Ishikawa (cell line): ENCODE data around the gene ASB6.

Experiments
- CEBPB ChIP-seq: IDR thresholded peaks from 2 replicates; pipeline ENCODE4 v1.6.1; 2012
- CREB1 ChIP-seq: IDR thresholded peaks from 2 replicates; pipeline ENCODE4 v1.6.1; 2012; ENCODE audit warnings: low read depth
- EGR1 ChIP-seq: IDR thresholded peaks from 2 replicates; pipeline ENCODE4 v1.6.1; 2012
- EP300 ChIP-seq: IDR thresholded peaks from 2 replicates; pipeline ENCODE4 v1.6.1; 2012; ENCODE audit warnings: borderline replicate concordance
- FOXM1 ChIP-seq: IDR thresholded peaks from 2 replicates; pipeline ENCODE4 v1.6.1; 2012; ENCODE audit warnings: low read depth, borderline replicate concordance
- NFIC ChIP-seq: IDR thresholded peaks from 2 replicates; pipeline ENCODE4 v1.6.1; 2012
- RAD21 ChIP-seq: IDR thresholded peaks from 2 replicates; pipeline ENCODE4 v1.6.1; 2012; ENCODE audit warnings: low read depth
- TAF1 ChIP-seq: IDR thresholded peaks from 2 replicates; pipeline ENCODE4 v1.6.1; 2012; ENCODE audit warnings: low read depth, mild to moderate bottlenecking
- TCF12 ChIP-seq: IDR thresholded peaks from 2 replicates; pipeline ENCODE4 v1.6.1; 2012; ENCODE audit warnings: low read depth
- TEAD4 ChIP-seq: IDR thresholded peaks from 2 replicates; pipeline ENCODE4 v1.6.1; 2012
- YY1 ChIP-seq: IDR thresholded peaks from 2 replicates; pipeline ENCODE4 v1.6.1; 2012; ENCODE audit warnings: low read depth
- ZBTB7A ChIP-seq: IDR thresholded peaks from 2 replicates; pipeline ENCODE4 v1.6.1; 2012; ENCODE audit warnings: low read depth
- TF ChIP-seq, protein P1 (sequence below): IDR thresholded peaks from 2 replicates; pipeline ENCODE4 v1.6.1; 2012
- TF ChIP-seq, protein P2 (sequence below): IDR thresholded peaks from 2 replicates; pipeline ENCODE4 v1.6.1; 2012; ENCODE audit warnings: low read depth, mild to moderate bottlenecking
- TF ChIP-seq, protein P3 (sequence below): IDR thresholded peaks from 2 replicates; pipeline ENCODE4 v1.6.1; 2012

ASB6 gene

DNA sequence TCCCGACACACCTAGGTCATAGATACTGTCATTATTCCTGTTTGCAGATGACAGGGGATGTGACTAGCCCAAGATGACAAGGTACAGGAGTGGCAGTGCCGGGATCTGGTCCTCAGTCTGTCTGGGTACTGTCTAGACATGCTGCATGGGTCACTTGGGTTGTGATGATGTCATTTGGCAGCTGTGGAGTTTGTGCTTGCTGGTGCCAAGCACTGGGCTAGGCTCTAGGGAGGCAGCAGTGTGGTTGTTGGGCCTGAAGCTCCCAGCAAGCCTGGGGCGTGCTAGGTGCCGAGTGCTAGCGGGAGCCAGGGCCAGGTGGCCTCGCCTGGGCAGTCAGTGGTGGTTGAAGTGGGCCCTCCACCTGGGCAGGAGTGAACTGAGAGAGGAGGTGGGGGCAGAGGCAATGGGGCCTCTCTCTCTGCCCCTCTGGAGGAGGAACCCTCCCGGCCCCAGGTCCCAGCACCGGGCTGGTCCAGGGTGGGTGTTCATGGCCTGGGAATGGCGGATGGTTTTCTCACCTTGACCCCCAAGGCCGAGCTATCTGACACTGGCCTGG lies 8.8 kb upstream of the ASB6 start:
- no peak for TF ChIP-seq NFIC
- TF ChIP-seq, protein P1, sequence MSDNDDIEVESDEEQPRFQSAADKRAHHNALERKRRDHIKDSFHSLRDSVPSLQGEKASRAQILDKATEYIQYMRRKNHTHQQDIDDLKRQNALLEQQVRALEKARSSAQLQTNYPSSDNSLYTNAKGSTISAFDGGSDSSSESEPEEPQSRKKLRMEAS, result no peak
- TF ChIP-seq CEBPB, result no peak
- no peak for TF ChIP-seq TAF1
- TF ChIP-seq, protein P2, sequence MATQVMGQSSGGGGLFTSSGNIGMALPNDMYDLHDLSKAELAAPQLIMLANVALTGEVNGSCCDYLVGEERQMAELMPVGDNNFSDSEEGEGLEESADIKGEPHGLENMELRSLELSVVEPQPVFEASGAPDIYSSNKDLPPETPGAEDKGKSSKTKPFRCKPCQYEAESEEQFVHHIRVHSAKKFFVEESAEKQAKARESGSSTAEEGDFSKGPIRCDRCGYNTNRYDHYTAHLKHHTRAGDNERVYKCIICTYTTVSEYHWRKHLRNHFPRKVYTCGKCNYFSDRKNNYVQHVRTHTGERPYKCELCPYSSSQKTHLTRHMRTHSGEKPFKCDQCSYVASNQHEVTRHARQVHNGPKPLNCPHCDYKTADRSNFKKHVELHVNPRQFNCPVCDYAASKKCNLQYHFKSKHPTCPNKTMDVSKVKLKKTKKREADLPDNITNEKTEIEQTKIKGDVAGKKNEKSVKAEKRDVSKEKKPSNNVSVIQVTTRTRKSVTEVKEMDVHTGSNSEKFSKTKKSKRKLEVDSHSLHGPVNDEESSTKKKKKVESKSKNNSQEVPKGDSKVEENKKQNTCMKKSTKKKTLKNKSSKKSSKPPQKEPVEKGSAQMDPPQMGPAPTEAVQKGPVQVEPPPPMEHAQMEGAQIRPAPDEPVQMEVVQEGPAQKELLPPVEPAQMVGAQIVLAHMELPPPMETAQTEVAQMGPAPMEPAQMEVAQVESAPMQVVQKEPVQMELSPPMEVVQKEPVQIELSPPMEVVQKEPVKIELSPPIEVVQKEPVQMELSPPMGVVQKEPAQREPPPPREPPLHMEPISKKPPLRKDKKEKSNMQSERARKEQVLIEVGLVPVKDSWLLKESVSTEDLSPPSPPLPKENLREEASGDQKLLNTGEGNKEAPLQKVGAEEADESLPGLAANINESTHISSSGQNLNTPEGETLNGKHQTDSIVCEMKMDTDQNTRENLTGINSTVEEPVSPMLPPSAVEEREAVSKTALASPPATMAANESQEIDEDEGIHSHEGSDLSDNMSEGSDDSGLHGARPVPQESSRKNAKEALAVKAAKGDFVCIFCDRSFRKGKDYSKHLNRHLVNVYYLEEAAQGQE, result no peak
- no peak for TF ChIP-seq CREB1
- TF ChIP-seq, protein P3, sequence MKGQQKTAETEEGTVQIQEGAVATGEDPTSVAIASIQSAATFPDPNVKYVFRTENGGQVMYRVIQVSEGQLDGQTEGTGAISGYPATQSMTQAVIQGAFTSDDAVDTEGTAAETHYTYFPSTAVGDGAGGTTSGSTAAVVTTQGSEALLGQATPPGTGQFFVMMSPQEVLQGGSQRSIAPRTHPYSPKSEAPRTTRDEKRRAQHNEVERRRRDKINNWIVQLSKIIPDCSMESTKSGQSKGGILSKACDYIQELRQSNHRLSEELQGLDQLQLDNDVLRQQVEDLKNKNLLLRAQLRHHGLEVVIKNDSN, result no peak
- no peak for TF ChIP-seq RAD21
- TF ChIP-seq FOXM1, result no peak
- TF ChIP-seq EP300, result no peak
- no peak for TF ChIP-seq YY1

DNA sequence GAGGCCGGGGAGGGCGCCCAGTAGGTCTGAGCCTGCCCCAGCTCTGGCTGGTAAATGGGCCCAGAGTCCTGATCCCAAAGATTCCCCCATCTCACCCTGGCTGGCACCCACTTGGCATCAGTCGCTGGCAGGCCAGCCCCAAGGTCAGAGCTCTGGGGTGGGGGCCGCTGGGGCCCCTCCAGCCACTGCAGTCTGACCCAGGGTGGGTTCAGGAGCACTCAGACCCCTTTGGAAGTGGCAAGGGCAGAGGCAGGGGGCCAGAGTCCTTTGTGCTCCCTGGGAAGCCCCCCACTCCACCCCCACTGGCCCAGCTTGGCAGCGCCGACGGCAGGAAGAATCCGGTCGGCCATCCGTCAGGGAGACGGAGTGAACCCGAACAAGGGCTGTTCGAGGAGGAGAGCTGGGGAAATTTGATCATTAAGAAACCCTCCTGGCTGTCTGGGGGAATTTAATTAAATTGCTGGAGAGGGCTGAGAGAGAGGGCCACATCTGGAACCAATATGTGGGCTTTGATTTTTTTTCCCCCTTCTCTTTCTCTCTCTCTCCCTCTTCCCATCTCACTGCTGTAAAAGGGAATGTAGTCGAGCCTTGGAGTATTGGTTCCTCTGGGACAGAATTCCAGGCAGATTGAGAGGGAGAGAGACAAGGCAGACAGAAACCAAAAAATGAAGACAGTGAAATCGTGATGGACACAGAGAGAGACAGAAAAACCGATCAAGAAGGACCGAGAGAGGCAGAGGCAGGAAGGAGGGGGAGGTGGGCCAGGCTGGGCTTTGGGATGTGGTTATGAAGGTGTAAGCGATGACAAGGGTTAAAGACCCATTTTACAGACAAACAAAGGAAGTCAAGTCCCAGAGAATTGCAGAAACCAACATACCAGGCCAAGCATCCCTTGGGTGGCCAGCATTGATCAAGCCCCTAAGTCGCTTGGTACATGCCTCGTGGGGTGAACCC lies 8.1 kb upstream of the ASB6 start:
- TF ChIP-seq TCF12 (no peak), TEAD4 (no peak), EGR1 (no peak), ZBTB7A (no peak), RAD21 (no peak), FOXM1 (no peak), CEBPB (no peak)
- TF ChIP-seq, protein P2, result no peak

DNA sequence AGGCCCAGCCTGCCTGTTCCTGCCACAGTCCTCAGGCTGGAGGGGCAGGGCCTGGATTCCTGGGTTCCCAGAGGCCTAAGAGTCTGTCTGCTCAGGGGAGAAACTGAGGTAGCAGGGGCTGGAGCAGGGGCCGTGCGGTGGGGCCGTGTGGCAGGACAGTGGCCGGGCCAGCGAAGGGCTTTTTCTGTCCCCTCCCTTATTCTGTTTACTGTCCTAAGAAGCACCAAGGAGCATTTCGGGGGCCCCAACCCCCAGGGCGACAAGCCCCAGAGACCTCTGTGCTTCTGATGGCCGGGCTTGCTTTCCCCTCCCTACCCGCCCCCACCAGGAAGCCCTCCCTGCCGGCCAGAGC lies 6.8 kb upstream of the ASB6 start:
- TF ChIP-seq TAF1 (no peak), TEAD4 (no peak), EP300 (no peak), CREB1 (no peak), NFIC (no peak), TCF12 (no peak), CEBPB (no peak), FOXM1 (no peak)
- TF ChIP-seq, protein P3, result no peak
- TF ChIP-seq, protein P2, result no peak

DNA sequence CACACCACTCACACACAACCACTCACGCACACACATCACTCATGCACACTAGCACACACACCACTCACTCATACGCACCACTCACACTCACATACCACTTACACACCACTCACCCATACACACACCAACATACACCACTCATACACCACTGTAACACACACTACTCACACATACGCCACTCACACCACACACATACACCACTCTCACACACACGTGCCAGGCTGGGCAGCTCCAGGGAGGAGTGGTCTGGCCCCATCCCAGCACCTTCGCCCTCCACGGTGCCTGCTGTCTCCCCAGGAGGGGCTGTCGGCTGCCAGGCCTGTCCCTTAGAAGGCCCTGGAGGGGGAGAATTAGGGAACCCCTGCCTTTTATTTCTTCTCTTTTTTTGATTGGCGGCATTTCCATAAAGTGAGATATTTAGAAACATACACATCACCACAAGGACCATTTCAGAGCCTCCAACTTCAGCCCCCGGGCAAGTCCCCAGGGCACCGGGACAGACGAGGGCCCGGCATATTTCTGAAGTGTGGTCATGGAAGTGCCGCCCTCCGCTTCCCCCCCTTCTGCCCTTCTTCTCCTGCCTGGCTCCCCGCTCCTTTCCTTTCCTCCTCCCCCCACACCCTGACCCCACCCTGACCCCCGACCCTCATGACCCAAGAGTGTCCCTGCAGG lies 6.3 kb upstream of the ASB6 start:
- TF ChIP-seq TAF1 (no peak), TCF12 (no peak), EGR1 (no peak), FOXM1 (no peak), TEAD4 (no peak), EP300 (no peak), CREB1 (no peak), YY1 (no peak), ZBTB7A (no peak), CEBPB (no peak), RAD21 (no peak)
- TF ChIP-seq, protein P1, result no peak
- TF ChIP-seq, protein P3, result no peak
- TF ChIP-seq, protein P2, result no peak
